Body of pancreas (tissue), 4 donors: ENCODE results near the gene PDCD10. TPM values are rescaled to one million over a fixed set of nuclear protein-coding genes. Genes with fewer than 3 reads are reported as not detected.

Experiments used
- ATAC-seq: fragments of 150-250 bp; one replicate; pipeline ENCODE4 v1.9.1; 2016
- DNase-seq, 4 donors: peaks; one replicate each; pipeline ENCODE4 v3.0.0-alpha.2; 2019
- H3K27ac ChIP-seq, 4 donors: fragments of 200-600 bp; sonication (generic); 1 replicate in 3 of 4; 2 replicates in 1 of 4; pipeline versions ENCODE4 v1.5.1 to v1.6.1; 2016 to 2019; ENCODE audit warnings: mild to moderate bottlenecking in 1 of 4, mixed read lengths in 1 of 4, moderate library complexity in 1 of 4
- H3K27me3 ChIP-seq, 2 donors: fragments of 200-600 bp; sonication (generic); one replicate each; pipeline ENCODE4 v1.6.0; 2016; ENCODE audit warnings: mild to moderate bottlenecking in 1 of 2
- H3K36me3 ChIP-seq, 2 donors: fragments of 200-600 bp; sonication (generic); replicated peaks in 1 of 2; 2 replicates each; pipeline ENCODE4 v1.5.1; 2016; ENCODE audit warnings: low read depth in 2 of 2; ENCODE audit not compliant: insufficient read depth in 1 of 2
- H3K4me1 ChIP-seq: fragments of 200-600 bp; sonication (generic); one replicate; pipeline ENCODE4 v1.6.0; 2016
- H3K4me3 ChIP-seq, 2 donors: fragments of 200-600 bp; sonication (generic); 1 replicate in 1 of 2; 2 replicates in 1 of 2; pipeline ENCODE4 v1.5.1; 2016 to 2019
- H3K9me3 ChIP-seq, 3 donors: fragments of 200-600 bp; sonication (generic); 1 replicate in 2 of 3; 2 replicates in 1 of 3; pipeline ENCODE4 v1.5.1; 2016
- POLR2A ChIP-seq, 3 donors: fragments of 450-650 bp; IDR thresholded peaks; one replicate each; pipeline ENCODE4 v1.6.1; 2016; ENCODE audit warnings: antibody characterized with exemption in 3 of 3, mild to moderate bottlenecking in 2 of 3
- WGBS, 2 donors: methylation state at CpG; one replicate each; pipeline ENCODE4 v1.1.5; 2017; 5-methylcytosine and 5-hydroxymethylcytosine counted together
- intact Hi-C: fragments of 100-400 bp; cut with DNase I; formaldehyde crosslinking; loops from one replicate; pipeline ENCODE4 v1.15.1; 2023
- total RNA-seq, 2 donors: library from RNA; depleted of rRNA; stranded (reverse); fragments of >200 nt; gene quantifications; one replicate each; pipeline ENCODE4 v1.1.0, GENCODE V29; 2016
- TF ChIP-seq, protein P1 (sequence below), 7 experiments: fragments of 450-650 bp in 4 of 7; fragments of 200-600 bp in 3 of 7; sonication (generic) in 3 of 7; IDR thresholded peaks; one replicate each; pipeline ENCODE4 v1.5.1; 2016 to 2019; ENCODE audit warnings: antibody characterized with exemption in 7 of 7

PDCD10 gene
- total RNA-seq, 2 donors from 2014 or later: 24.4 to 36.1 TPM

DNA sequence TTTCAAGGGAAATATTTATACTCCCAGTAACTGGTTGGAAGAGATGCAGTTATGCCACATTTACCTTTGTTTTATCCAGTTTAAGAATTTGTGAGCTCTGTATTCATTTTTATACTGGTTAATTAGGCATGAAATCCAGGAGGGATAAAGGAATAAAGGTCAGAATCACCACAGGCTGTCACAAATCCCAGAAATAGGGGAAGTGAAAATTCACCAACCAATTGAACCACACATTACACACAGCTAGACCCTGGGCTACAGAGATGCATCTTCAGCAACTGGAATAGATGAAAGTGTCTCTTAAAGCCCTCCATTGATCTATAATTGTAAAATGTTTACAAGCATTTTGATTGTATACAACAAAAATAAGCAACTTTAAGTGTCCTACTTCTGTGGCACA, 19.4 kb upstream of the PDCD10 start:
- H3K4me3 ChIP-seq: no peak overlapping the region
- H3K27ac ChIP-seq: no peak overlapping the region
- DNase-seq: no peak
- H3K36me3 ChIP-seq: no peaks in the 10 kb centered on the region
- no peak for ATAC-seq
- H3K9me3 ChIP-seq: no peaks in the 10 kb centered on the region
- intact Hi-C loops: no loop called here
- H3K27me3 ChIP-seq: no peaks in the 10 kb centered on the region
- no peaks in the 10 kb centered on the region for H3K4me1 ChIP-seq
- TF ChIP-seq, protein P1, sequence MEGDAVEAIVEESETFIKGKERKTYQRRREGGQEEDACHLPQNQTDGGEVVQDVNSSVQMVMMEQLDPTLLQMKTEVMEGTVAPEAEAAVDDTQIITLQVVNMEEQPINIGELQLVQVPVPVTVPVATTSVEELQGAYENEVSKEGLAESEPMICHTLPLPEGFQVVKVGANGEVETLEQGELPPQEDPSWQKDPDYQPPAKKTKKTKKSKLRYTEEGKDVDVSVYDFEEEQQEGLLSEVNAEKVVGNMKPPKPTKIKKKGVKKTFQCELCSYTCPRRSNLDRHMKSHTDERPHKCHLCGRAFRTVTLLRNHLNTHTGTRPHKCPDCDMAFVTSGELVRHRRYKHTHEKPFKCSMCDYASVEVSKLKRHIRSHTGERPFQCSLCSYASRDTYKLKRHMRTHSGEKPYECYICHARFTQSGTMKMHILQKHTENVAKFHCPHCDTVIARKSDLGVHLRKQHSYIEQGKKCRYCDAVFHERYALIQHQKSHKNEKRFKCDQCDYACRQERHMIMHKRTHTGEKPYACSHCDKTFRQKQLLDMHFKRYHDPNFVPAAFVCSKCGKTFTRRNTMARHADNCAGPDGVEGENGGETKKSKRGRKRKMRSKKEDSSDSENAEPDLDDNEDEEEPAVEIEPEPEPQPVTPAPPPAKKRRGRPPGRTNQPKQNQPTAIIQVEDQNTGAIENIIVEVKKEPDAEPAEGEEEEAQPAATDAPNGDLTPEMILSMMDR (IDR thresholded peaks at IDR 0.05): no peak
- no peak for TF ChIP-seq POLR2A (IDR thresholded peaks at IDR 0.05)

- H3K27ac ChIP-seq: no peak overlapping the region
- no peaks in the 10 kb centered on the region for H3K27me3 ChIP-seq
- no peak for DNase-seq
- H3K9me3 ChIP-seq: no peaks in the 10 kb centered on the region
- 57 to 67% methylated on average over 3 of the region's 3 CpGs for WGBS, 2 donors
- no peaks in the 10 kb centered on the region for H3K36me3 ChIP-seq
- H3K4me3 ChIP-seq: no peak overlapping the region
- TF ChIP-seq POLR2A (IDR thresholded peaks at IDR 0.05): no peak
- TF ChIP-seq, protein P1 (IDR thresholded peaks at IDR 0.05): no peak
- no peak for ATAC-seq
- peaks cover 11% of the 10 kb centered on the region for H3K4me1 ChIP-seq
- intact Hi-C loops: no loop called here
These were observed 15.7 kb upstream of the PDCD10 start for GRCh38 chr3:167750272-167750971.

GRCh38 chr3:167749728-167750127, 15.0 kb upstream of the PDCD10 start:
- TF ChIP-seq, protein P1 (IDR thresholded peaks at IDR 0.05): no peak
- no peak for TF ChIP-seq POLR2A (IDR thresholded peaks at IDR 0.05)
- WGBS, 2 donors: 93 to 95% methylated on average over 2 of the region's 2 CpGs
- Histone ChIP-seq H3K4me3 (no peak overlapping the region), H3K27ac (no peak overlapping the region), H3K9me3 (no peaks in the 10 kb centered on the region), H3K27me3 (no peaks in the 10 kb centered on the region), H3K36me3 (no peaks in the 10 kb centered on the region), H3K4me1 (peaks cover 11% of the 10 kb centered on the region)
- DNase-seq (no peak), ATAC-seq (no peak)
- intact Hi-C loops: no loop called here

- H3K4me3 ChIP-seq: no peak overlapping the region
These were observed 14.5 kb upstream of the PDCD10 start for GRCh38 chr3:167749209-167749608.

More at GRCh38 chr3:167749209-167749608, 14.5 kb upstream of the PDCD10 start:
- no peaks in the 10 kb centered on the region for H3K27me3 ChIP-seq
- H3K9me3 ChIP-seq: no peaks in the 10 kb centered on the region
- TF ChIP-seq, protein P1 (IDR thresholded peaks at IDR 0.05): no peak
- TF ChIP-seq POLR2A (IDR thresholded peaks at IDR 0.05): no peak
- H3K27ac ChIP-seq: no peak overlapping the region
- intact Hi-C loops: no loop called here
- ATAC-seq (no peak), DNase-seq (no peak)
- H3K4me1 ChIP-seq: peaks cover 11% of the 10 kb centered on the region
- H3K36me3 ChIP-seq: no peaks in the 10 kb centered on the region
